ENCODE data around the gene SS18L1.

DNA sequence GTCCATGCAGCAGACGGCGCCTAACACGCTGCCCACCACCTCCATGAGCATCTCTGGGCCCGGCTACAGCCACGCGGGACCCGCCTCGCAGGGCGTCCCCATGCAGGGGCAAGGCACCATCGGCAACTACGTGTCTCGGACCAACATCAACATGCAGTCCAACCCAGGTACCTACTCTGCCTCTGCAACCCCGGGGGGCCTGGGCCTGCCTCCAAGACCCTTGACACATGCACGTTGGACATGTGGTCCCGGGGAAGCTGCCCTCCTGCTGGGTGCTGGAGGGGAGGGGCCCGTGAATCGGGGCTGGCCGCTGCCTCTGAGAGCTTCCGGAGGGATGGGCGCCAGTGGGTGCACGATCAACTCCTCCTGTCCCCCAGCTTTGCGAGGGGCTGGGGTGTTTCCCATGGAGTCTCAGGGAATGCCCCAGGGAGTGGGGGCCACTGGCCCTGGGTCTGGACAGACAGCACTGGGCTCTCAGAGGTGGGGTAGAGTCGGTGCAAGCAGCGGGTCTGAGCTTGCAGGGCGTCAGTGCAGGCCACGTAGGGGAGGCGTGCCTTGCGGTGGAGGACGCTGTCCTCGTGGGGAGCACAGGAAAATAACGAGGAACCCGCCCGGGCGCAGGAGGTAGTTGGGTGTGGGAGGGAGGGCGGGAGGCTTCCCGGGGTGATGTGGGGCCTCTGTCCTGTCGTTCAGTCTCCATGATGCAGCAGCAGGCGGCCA lies 19.4 kb downstream of the SS18L1 start:
- TF ChIP-seq EZH2phosphoT487 (IDR thresholded peaks at IDR 0.05; ENCODE audit: borderline replicate concordance): no peak
- TF ChIP-seq ZNF274 (IDR thresholded peaks at IDR 0.05; ENCODE audit: low read depth, low read length): no peak
- TF ChIP-seq RAD21 (IDR thresholded peaks at IDR 0.05; ENCODE audit: low read depth): no peak
- no peak for TF ChIP-seq EZH2 (IDR thresholded peaks at IDR 0.05)
- TF ChIP-seq CEBPB (IDR thresholded peaks at IDR 0.05; ENCODE audit: low read depth): no peak
- TF ChIP-seq, protein P1, sequence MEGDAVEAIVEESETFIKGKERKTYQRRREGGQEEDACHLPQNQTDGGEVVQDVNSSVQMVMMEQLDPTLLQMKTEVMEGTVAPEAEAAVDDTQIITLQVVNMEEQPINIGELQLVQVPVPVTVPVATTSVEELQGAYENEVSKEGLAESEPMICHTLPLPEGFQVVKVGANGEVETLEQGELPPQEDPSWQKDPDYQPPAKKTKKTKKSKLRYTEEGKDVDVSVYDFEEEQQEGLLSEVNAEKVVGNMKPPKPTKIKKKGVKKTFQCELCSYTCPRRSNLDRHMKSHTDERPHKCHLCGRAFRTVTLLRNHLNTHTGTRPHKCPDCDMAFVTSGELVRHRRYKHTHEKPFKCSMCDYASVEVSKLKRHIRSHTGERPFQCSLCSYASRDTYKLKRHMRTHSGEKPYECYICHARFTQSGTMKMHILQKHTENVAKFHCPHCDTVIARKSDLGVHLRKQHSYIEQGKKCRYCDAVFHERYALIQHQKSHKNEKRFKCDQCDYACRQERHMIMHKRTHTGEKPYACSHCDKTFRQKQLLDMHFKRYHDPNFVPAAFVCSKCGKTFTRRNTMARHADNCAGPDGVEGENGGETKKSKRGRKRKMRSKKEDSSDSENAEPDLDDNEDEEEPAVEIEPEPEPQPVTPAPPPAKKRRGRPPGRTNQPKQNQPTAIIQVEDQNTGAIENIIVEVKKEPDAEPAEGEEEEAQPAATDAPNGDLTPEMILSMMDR (IDR thresholded peaks at IDR 0.05 in 2 of 3, conservative IDR thresholded peaks at IDR 0.05 in 1 of 3; ENCODE audit: borderline replicate concordance in 1 of 3, insufficient read depth in 1 of 3, low read depth in 2 of 3, low read length in 2 of 3): no peak
- no peak for TF ChIP-seq ZFX (IDR thresholded peaks at IDR 0.05)
- TF ChIP-seq, protein P2, sequence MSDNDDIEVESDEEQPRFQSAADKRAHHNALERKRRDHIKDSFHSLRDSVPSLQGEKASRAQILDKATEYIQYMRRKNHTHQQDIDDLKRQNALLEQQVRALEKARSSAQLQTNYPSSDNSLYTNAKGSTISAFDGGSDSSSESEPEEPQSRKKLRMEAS (IDR thresholded peaks at IDR 0.05): no peak
- TF ChIP-seq TCF7L2 (IDR thresholded peaks at IDR 0.05; ENCODE audit: borderline replicate concordance, extremely low read depth, insufficient read depth, insufficient read length): no peak
- no peak for TF ChIP-seq POLR2A (IDR thresholded peaks at IDR 0.05; ENCODE audit: borderline replicate concordance, extremely low read depth, insufficient read depth, insufficient read length)

Data from HCT116 (cell line).